ENCODE results near the gene EFHC1.
A peak's percentile ranks its signal among the peaks of the same experiment; 100 is the strongest.

Gene EFHC1

GRCh38 chr6:52539607-52540006 is 119.5 kb downstream of the EFHC1 start:
- H3K4me1 ChIP-seq = peaks cover 60 to 94% (median 77%) of the 10 kb centered on the region in 10 experiments
- no peak overlapping the region for H3K9ac ChIP-seq
- peaks cover 0 to 100% (median 35%) of the 10 kb centered on the region in 11 experiments; a peak in 10 of 22 replicates for H4K20me1 ChIP-seq
- H3K27me3 ChIP-seq = no peaks in the 10 kb centered on the region
- H3K4me2 ChIP-seq = peak overlapping the region in 8 of 11 experiments; percentile 5 to 91 (median 90); a peak in 12 of 22 replicates
- 0 out of 22 replicates have a peak overlapping the region, but pooled peaks of 1 of the 11 experiments have one; percentile 20 for H3K27ac ChIP-seq
- peaks cover 0 to 59% (median 10%) of the 10 kb centered on the region in 11 experiments; a peak in 12 of 22 replicates for H3K36me3 ChIP-seq
- no peak for TF ChIP-seq Cebpa-rat (IDR thresholded peaks at IDR 0.05)
- H3K9me3 ChIP-seq (replicated peaks in 1 of 11) = no peaks in the 10 kb centered on the region
- no peak overlapping the region for H3K4me3 ChIP-seq

DNA sequence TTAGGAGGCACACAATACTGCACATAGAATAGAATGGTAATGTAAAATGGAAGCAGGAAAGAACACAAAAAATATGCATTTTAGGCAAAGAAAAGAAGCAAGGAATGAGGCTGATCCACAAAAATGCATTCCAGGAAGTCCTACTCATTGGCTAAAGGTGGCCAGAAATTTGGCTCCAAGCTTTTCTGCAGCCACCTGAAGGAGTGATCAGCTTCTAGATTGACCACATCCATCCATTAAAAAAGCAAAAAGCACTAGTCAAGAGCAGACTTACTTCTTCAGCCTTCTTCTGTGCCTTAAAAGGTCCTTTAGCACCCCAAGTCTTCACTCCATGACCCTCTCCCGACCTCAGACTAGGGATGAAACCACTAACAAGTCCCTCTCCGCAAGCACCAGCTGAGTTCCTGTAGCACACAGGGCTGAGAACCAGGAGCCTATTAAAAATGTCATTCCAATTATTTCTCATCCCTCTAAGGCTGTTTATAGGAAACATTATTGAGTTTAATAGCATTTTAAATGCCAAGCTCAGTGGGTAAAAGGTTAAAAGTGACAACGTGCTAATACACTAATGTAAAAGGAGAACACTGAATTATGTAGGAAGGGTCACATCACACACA is 120.3 kb downstream of the EFHC1 start:
- Histone ChIP-seq H3K9ac (no peak overlapping the region), H3K27ac (no peak overlapping the region), H3K9me3 (replicated peaks in 1 of 11) (no peaks in the 10 kb centered on the region), H3K36me3 (peaks cover 0 to 57% (median 7%) of the 10 kb centered on the region in 11 experiments; a peak in 10 of 22 replicates), H3K4me3 (no peak overlapping the region), H4K20me1 (peaks cover 0 to 100% (median 42%) of the 10 kb centered on the region in 11 experiments; a peak in 11 of 22 replicates), H3K4me1 (peaks cover 58 to 94% (median 77%) of the 10 kb centered on the region in 10 experiments), H3K4me2 (peak overlapping the region in 8 of 11 experiments; percentile 5 to 91 (median 90); a peak in 11 of 22 replicates), H3K27me3 (no peaks in the 10 kb centered on the region)
- no peak for TF ChIP-seq Cebpa-rat (IDR thresholded peaks at IDR 0.05)

- no peak overlapping the region for H3K9ac ChIP-seq
- peaks cover 0 to 100% (median 47%) of the 10 kb centered on the region in 11 experiments; a peak in 14 of 22 replicates for H4K20me1 ChIP-seq
- H3K27me3 ChIP-seq = no peaks in the 10 kb centered on the region
- H3K4me2 ChIP-seq = peak overlapping the region in 3 of 11 experiments; percentile 3 to 90 (median 18); a peak in 3 of 22 replicates
- no peak for TF ChIP-seq Cebpa-rat (IDR thresholded peaks at IDR 0.05)
- peaks cover 0 to 56% (median 11%) of the 10 kb centered on the region in 11 experiments; a peak in 11 of 22 replicates for H3K36me3 ChIP-seq
- H3K4me1 ChIP-seq = peaks cover 56 to 94% (median 77%) of the 10 kb centered on the region in 10 experiments
- no peak overlapping the region for H3K27ac ChIP-seq
- no peaks in the 10 kb centered on the region for H3K9me3 ChIP-seq (replicated peaks in 1 of 11)
- H3K4me3 ChIP-seq = no peak overlapping the region
These were observed 121.0 kb downstream of the EFHC1 start for GRCh38 chr6:52541135-52541534.

DNA sequence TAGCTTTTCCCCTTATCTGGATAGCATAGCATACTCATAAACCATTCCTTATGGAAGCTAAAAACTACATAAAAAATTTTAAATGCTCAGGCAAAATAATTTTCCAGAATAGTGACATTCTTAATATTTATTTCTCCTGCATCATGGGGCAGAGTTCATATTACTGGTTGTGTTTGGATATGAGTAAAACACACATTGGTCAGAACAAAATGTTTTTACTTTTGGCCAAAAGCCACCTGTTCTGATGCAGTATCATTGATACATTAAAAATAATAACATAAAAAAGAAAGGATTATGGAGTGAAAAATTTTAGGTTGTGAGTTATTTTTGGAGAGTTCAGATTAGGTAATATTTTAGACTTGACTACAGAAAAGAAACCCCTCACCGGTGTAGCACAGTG is 123.1 kb downstream of the EFHC1 start:
- peaks cover 0 to 71% (median 12%) of the 10 kb centered on the region in 11 experiments; a peak in 11 of 22 replicates for H3K36me3 ChIP-seq
- no peaks in the 10 kb centered on the region for H3K27me3 ChIP-seq
- H3K9ac ChIP-seq = no peak overlapping the region
- H4K20me1 ChIP-seq = peaks cover 12 to 100% (median 49%) of the 10 kb centered on the region in 11 experiments; a peak in 17 of 22 replicates
- H3K27ac ChIP-seq = no peak overlapping the region
- no peaks in the 10 kb centered on the region for H3K9me3 ChIP-seq (replicated peaks in 1 of 11)
- peak overlapping the region in 5 of 11 experiments; percentile 43 to 78 (median 63); a peak in 5 of 22 replicates for H3K4me2 ChIP-seq
- no peak for TF ChIP-seq Cebpa-rat (IDR thresholded peaks at IDR 0.05)
- H3K4me3 ChIP-seq = no peak overlapping the region
- H3K4me1 ChIP-seq = peaks cover 54 to 94% (median 77%) of the 10 kb centered on the region in 10 experiments

GRCh38 chr6:52543729-52544601 is 123.8 kb downstream of the EFHC1 start:
- H3K27ac ChIP-seq = peak overlapping the region in 4 of 11 experiments; percentile 1 to 30 (median 24); a peak in 2 of 22 replicates
- H3K27me3 ChIP-seq = no peaks in the 10 kb centered on the region
- 0 out of 22 replicates have a peak overlapping the region, but pooled peaks of 1 of the 11 experiments have one; percentile 27 for H3K9ac ChIP-seq
- TF ChIP-seq Cebpa-rat (IDR thresholded peaks at IDR 0.05) = no peak
- peaks cover 0 to 78% (median 14%) of the 10 kb centered on the region in 11 experiments; a peak in 12 of 22 replicates for H3K36me3 ChIP-seq
- peaks cover 17 to 100% (median 53%) of the 10 kb centered on the region in 11 experiments; a peak in 17 of 22 replicates for H4K20me1 ChIP-seq
- no peaks in the 10 kb centered on the region for H3K9me3 ChIP-seq (replicated peaks in 1 of 11)
- H3K4me3 ChIP-seq = peak overlapping the region in 1 of 10 experiments; percentile 13; a peak in 1 of 20 replicates
- peak overlapping the region in 10 of 11 experiments; percentile 28 to 78 (median 59); a peak in 18 of 22 replicates for H3K4me2 ChIP-seq
- peaks cover 53 to 94% (median 76%) of the 10 kb centered on the region in 10 experiments for H3K4me1 ChIP-seq

- H3K4me2 ChIP-seq = peak overlapping the region in 10 of 11 experiments; percentile 28 to 78 (median 59); a peak in 19 of 22 replicates
- H3K27ac ChIP-seq = no peak overlapping the region; a peak in 1 of 22 replicates
- no peak overlapping the region for H3K4me3 ChIP-seq
- H3K4me1 ChIP-seq = peaks cover 49 to 91% (median 73%) of the 10 kb centered on the region in 10 experiments
- H3K9ac ChIP-seq = no peak overlapping the region
- TF ChIP-seq Cebpa-rat (IDR thresholded peaks at IDR 0.05) = no peak
- no peaks in the 10 kb centered on the region for H3K27me3 ChIP-seq
- H3K9me3 ChIP-seq (replicated peaks in 1 of 11) = no peaks in the 10 kb centered on the region
- H3K36me3 ChIP-seq = peaks cover 0 to 83% (median 16%) of the 10 kb centered on the region in 11 experiments; a peak in 14 of 22 replicates
- peaks cover 17 to 98% (median 58%) of the 10 kb centered on the region in 11 experiments; a peak in 17 of 22 replicates for H4K20me1 ChIP-seq
These were observed 124.7 kb downstream of the EFHC1 start for GRCh38 chr6:52544602-52545405.

- H3K4me3 ChIP-seq = no peak overlapping the region
- H3K27me3 ChIP-seq = no peaks in the 10 kb centered on the region
- H4K20me1 ChIP-seq = peaks cover 17 to 98% (median 65%) of the 10 kb centered on the region in 11 experiments; a peak in 17 of 22 replicates
- no peak overlapping the region; a peak in 1 of 22 replicates for H3K27ac ChIP-seq
- H3K4me1 ChIP-seq = peaks cover 46 to 91% (median 73%) of the 10 kb centered on the region in 10 experiments
- peak overlapping the region in 9 of 11 experiments; percentile 16 to 78 (median 56); a peak in 15 of 22 replicates for H3K4me2 ChIP-seq
- no peaks in the 10 kb centered on the region for H3K9me3 ChIP-seq (replicated peaks in 1 of 11)
- no peak for TF ChIP-seq Cebpa-rat (IDR thresholded peaks at IDR 0.05)
- H3K36me3 ChIP-seq = peaks cover 0 to 91% (median 19%) of the 10 kb centered on the region in 11 experiments; a peak in 14 of 22 replicates
- H3K9ac ChIP-seq = no peak overlapping the region
These were observed 125.4 kb downstream of the EFHC1 start for GRCh38 chr6:52545406-52546119.
